SK-N-SH treated with all-trans-retinoic acid at 6 μM for 48 hours (cell line): ENCODE results near the gene HLCS.

Source experiments
- ATAC-seq: fragments of 200-7000 bp; cut with Tn5 transposase; 3 replicates; pipeline ENCODE4 v1.9.1; 2020; ENCODE audit warnings: mild to moderate bottlenecking, moderate library complexity
- ARNTL ChIP-seq: fragments of 450-650 bp; formaldehyde crosslinking; IDR thresholded peaks from 2 replicates; pipeline ENCODE4 v1.5.0; 2020; ENCODE audit warnings: low read depth, mild to moderate bottlenecking, moderate library complexity, borderline replicate concordance
- CSDC2 ChIP-seq: fragments of 250-450 bp; sonication (Bioruptor Pico); IDR thresholded peaks from 2 replicates; pipeline ENCODE4 v1.5.0; 2020; ENCODE audit warnings: mild to moderate bottlenecking, moderate library complexity
- TOX ChIP-seq: fragments of 250-450 bp; sonication (Bioruptor Pico); IDR thresholded peaks from 2 replicates; pipeline ENCODE4 v1.8.0; 2021; ENCODE audit warnings: mild to moderate bottlenecking, moderate library complexity, borderline replicate concordance
- ZC3H10 ChIP-seq: fragments of 250-450 bp; sonication (Bioruptor Pico); IDR thresholded peaks from 2 replicates; pipeline ENCODE4 v1.5.1; 2021; ENCODE audit warnings: mild to moderate bottlenecking, moderate library complexity
- ZFP3 ChIP-seq: fragments of 250-450 bp; sonication (Bioruptor Pico); IDR thresholded peaks from 2 replicates; pipeline ENCODE4 v1.5.0; 2020; ENCODE audit warnings: mild to moderate bottlenecking, moderate library complexity
- ZFP30 ChIP-seq: fragments of 450-650 bp; formaldehyde crosslinking; IDR thresholded peaks from 2 replicates; pipeline ENCODE4 v1.5.0; 2022; ENCODE audit warnings: mild to moderate bottlenecking, moderate library complexity

The HLCS gene

DNA sequence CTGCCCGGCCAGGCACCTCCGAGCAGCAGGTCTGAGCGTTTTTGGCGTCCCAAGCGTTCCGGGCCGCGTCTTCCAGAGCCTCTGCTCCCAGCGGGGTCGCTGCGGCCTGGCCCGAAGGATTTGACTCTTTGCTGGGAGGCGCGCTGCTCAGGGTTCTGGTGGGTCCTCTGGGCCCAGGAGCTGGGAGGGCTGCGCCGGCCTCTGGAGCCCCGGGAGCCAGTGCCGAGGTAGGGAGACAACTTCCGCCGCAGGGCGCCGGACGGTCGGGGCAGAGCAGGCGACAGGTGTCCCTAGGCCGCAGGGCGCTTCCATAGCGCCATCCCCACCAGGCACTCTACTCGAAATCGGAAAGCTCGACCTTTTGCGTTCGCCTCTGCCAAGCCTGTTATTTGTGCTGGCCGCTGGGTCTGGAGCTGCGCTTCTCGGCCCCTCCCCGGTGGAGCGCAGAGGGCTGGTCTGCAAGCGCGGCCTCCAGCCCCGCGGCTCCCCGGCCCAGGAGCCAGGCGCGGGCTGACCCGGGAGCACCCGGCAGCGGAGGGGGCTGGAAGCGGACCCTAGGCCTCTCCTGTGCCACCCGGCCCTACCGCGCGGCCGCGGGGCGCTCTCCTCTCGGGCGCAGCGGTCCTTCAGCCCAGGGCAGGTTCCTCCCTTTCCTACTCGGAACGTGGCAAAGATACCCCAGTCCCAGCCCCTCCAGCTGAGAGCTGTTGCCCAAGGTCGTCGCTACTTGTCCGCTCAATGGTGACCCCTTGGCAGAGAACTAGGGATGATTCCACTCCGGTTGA is 265.3 kb downstream of the HLCS start:
- TF ChIP-seq ZC3H10 (CRISPR knock-in tag) (no peak), ZFP3 (CRISPR knock-in tag) (no peak), TOX (CRISPR knock-in tag) (no peak), ARNTL (CRISPR knock-in tag) (no peak), ZFP30 (CRISPR knock-in tag) (no peak), CSDC2 (CRISPR knock-in tag) (no peak)
- ATAC-seq: no peak
